Gastrocnemius medialis (tissue), 4 donors: ENCODE results near the gene KANSL1.

Experiments
- CTCF ChIP-seq, 5 experiments: fragments of 450-650 bp in 3 of 5; fragments of 200-600 bp in 2 of 5; sonication (generic) in 2 of 5; IDR thresholded peaks in 4 of 5; conservative IDR thresholded peaks in 1 of 5; 1 replicate in 4 of 5; 2 replicates in 1 of 5; pipeline ENCODE4 v1.5.1; 2016 to 2019; ENCODE audit warnings: antibody characterized with exemption in 5 of 5, mild to moderate bottlenecking in 3 of 5, moderate library complexity in 3 of 5
- POLR2A ChIP-seq, 2 donors: fragments of 450-650 bp; IDR thresholded peaks; one replicate each; pipeline ENCODE4 v1.6.1; 2017; ENCODE audit warnings: antibody characterized with exemption in 2 of 2, mild to moderate bottlenecking in 2 of 2, moderate library complexity in 2 of 2

DNA sequence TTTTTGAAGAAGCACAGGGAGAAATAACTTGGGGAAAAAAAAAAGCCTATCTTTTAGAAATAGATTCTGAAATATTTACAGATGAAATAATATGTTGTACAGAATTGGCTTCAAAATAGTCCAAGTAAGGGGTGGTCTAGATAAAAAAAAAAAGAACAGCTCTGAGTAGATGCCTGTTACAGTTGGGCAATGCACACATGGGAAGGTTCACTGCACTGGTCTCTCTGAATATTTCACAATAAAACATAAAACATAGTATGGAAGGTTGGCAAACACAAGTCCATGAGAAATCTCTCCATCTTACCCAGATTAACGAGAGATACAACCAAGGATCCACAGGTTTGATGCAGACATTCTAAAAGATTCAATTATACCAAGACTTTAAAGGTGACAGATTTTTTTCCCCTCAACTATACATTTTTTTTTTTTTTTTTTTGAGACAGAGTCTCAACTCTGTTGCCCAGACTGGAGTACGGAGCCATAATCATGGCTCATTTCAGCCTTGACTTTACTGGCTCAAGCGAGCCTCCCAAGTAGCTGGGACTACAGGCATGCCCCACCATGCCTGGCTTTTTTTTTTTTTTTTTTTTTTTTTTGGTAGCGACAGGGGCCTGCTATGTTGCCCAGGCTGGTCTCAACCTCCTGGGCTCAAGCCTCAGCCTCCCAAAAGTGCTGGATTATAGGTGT, 58.0 kb downstream of the KANSL1 start:
- TF ChIP-seq CTCF (IDR thresholded peaks at IDR 0.05 in 4 of 5, conservative IDR thresholded peaks at IDR 0.05 in 1 of 5) = no peak
- no peak for TF ChIP-seq POLR2A (IDR thresholded peaks at IDR 0.05)
